ENCODE measurements around the gene PANK2. TPM values are rescaled to one million over a fixed set of nuclear protein-coding genes. Genes with fewer than 3 reads are reported as not detected.

PANK2 gene
- polyA plus RNA-seq, 1 of the 3 experiments (the other 2 are of a cell fraction), result 17.7 TPM

GRCh38 chr20:3919352-3919751 is 30.2 kb downstream of the PANK2 start:
- DNase-seq, result no peak
- ChIA-PET CTCF (interaction anchor here (0.9 kb wide), 1 partner anchor 173 kb away, joined by 3 read pairs; no protein-coding TSS in a partner anchor), POLR2A (no interaction called here)
- peaks cover 100% of the 10 kb centered on the region for H3K79me2 ChIP-seq (ENCODE audit: insufficient read depth)
- peaks cover 9 to 13% of the 10 kb centered on the region in 2 experiments; a peak in 2 of 4 replicates for H3K4me1 ChIP-seq (ENCODE audit: control insufficient read depth in 1 of 2, insufficient read depth in 2 of 2, low read depth in 1 of 2, low read length in 1 of 2)
- no peaks in the 10 kb centered on the region for H3K9me2 ChIP-seq
- 90% methylated on average over 1 of the region's 1 CpG for WGBS (ENCODE audit: low lambda C conversion rate)
- TF ChIP-seq TCF12 (IDR thresholded peaks at IDR 0.05) (no peak), FOXM1 (IDR thresholded peaks at IDR 0.05; ENCODE audit: low read depth) (no peak), GABPA (IDR thresholded peaks at IDR 0.05; ENCODE audit: low read depth) (no peak), ZBTB33 (IDR thresholded peaks at IDR 0.05; ENCODE audit: borderline replicate concordance, low read depth) (no peak), EP300 (IDR thresholded peaks at IDR 0.05; ENCODE audit: borderline replicate concordance in 1 of 2, low read depth in 1 of 2, low read length in 1 of 2) (no peak), JUND (IDR thresholded peaks at IDR 0.05) (no peak), REST (IDR thresholded peaks at IDR 0.05; ENCODE audit: low read depth, low read length) (no peak), SIN3A (IDR thresholded peaks at IDR 0.05; ENCODE audit: borderline replicate concordance, low read depth, low read length) (no peak), RFX5 (IDR thresholded peaks at IDR 0.05; ENCODE audit: low read length) (no peak), RAD21 (IDR thresholded peaks at IDR 0.05; ENCODE audit: low read length) (no peak), IRF3 (IDR thresholded peaks at IDR 0.05; ENCODE audit: low read depth, low read length) (no peak), RXRA (IDR thresholded peaks at IDR 0.05; ENCODE audit: borderline replicate concordance, low read depth) (no peak), SMC3 (IDR thresholded peaks at IDR 0.05; ENCODE audit: low read depth, low read length) (no peak), YY1 (IDR thresholded peaks at IDR 0.05; ENCODE audit: low read depth) (no peak), MAX (IDR thresholded peaks at IDR 0.05; ENCODE audit: low read depth) (no peak), PBX3 (IDR thresholded peaks at IDR 0.05) (no peak), GATA2 (CRISPR knock-in tag; IDR thresholded peaks at IDR 0.05) (no peak), USF1 (IDR thresholded peaks at IDR 0.05; ENCODE audit: borderline replicate concordance, low read depth) (no peak), TAF1 (IDR thresholded peaks at IDR 0.05; ENCODE audit: borderline replicate concordance, low read depth, low read length) (no peak), CHD2 (IDR thresholded peaks at IDR 0.05; ENCODE audit: low read length, partially characterized antibody) (no peak)
- no peaks in the 10 kb centered on the region for H3K27me3 ChIP-seq (ENCODE audit: insufficient read depth)
- no peak overlapping the region for H3K9ac ChIP-seq
- H3K4me3 ChIP-seq (ENCODE audit: low read depth in 2 of 2, low read length in 1 of 2), result no peak overlapping the region
- peaks cover 96% of the 10 kb centered on the region for H4K20me1 ChIP-seq (ENCODE audit: insufficient read depth)
- H3K36me3 ChIP-seq (replicated peaks in 1 of 2; ENCODE audit: control insufficient read depth in 1 of 2, insufficient read depth in 2 of 2, low read length in 1 of 2), result peaks cover 65 to 69% of the 10 kb centered on the region in 2 experiments
- H3K27ac ChIP-seq (ENCODE audit: low read depth in 2 of 2, low read length in 1 of 2), result no peak overlapping the region
- H3K4me2 ChIP-seq, result no peak overlapping the region
- no peaks in the 10 kb centered on the region for H3K9me3 ChIP-seq
- H2AFZ ChIP-seq (ENCODE audit: low read depth), result no peak overlapping the region
- H3F3A ChIP-seq (replicated peaks; ENCODE audit: insufficient read depth), result peaks cover 16% of the 10 kb centered on the region
